PC-3 (cell line): ENCODE results near the gene EID3.

ENCODE experiments used
- CTCF ChIP-seq: fragments of 300-600 bp; sonication (generic); conservative IDR thresholded peaks from 2 replicates; pipeline ENCODE4 v1.5.1; 2017; ENCODE audit warnings: antibody characterized with exemption, low read depth, mild to moderate bottlenecking, low read length
- EZH2 ChIP-seq: fragments of 300-600 bp; sonication (generic); IDR thresholded peaks from one replicate; pipeline ENCODE4 v1.6.1; 2017; ENCODE audit warnings: antibody characterized with exemption, mild to moderate bottlenecking, low read length; ENCODE audit not compliant: unreplicated experiment

GRCh38 chr12:104340177-104340576 is 36.6 kb downstream of the EID3 start:
- no peak for TF ChIP-seq CTCF
- no peak for TF ChIP-seq EZH2
